NCI-H1092 treated with DMSO at 0.1 percent for 48 hours (cell line): ENCODE results near the gene EXPH5.

ENCODE experiments used
- DNase-seq: peaks from one replicate; lab custom pipeline; 2025; lab: John Stamatoyannopoulos, UW

Gene EXPH5

GRCh38 chr11:108468478-108468864 lies 125.1 kb downstream of the EXPH5 start:
- no peak for DNase-seq

- peak; percentile 99 for DNase-seq
Measured at GRCh38 chr11:108467091-108467823, 126.3 kb downstream of the EXPH5 start, which contains the start of gene C11orf65. C11orf65 (minus strand) TSS chr11:108467529; CDS start chr11:108461559, 5,970 bp downstream.

- DNase-seq, result no peak
Measured at GRCh38 chr11:108466405-108466804, 127.2 kb downstream of the EXPH5 start.
